Neural progenitor cell (in vitro differentiated cells): ENCODE results near the gene PLD6.

Source experiments
- EZH2 ChIP-seq: fragments of 200-600 bp; sonication (generic); IDR thresholded peaks from 2 replicates; pipeline ENCODE4 v1.6.1; 2017; ENCODE audit warnings: antibody characterized with exemption, mild to moderate bottlenecking, moderate library complexity
- EZH2phosphoT487 ChIP-seq: fragments of 200-600 bp; sonication (generic); IDR thresholded peaks from 2 replicates; pipeline ENCODE4 v1.6.1; 2017; ENCODE audit warnings: antibody characterized with exemption
- TF ChIP-seq, protein P1 (sequence below): fragments of 200-600 bp; sonication (generic); IDR thresholded peaks from 2 replicates; pipeline ENCODE4 v1.5.1; 2017; ENCODE audit warnings: antibody characterized with exemption, mild to moderate bottlenecking

DNA sequence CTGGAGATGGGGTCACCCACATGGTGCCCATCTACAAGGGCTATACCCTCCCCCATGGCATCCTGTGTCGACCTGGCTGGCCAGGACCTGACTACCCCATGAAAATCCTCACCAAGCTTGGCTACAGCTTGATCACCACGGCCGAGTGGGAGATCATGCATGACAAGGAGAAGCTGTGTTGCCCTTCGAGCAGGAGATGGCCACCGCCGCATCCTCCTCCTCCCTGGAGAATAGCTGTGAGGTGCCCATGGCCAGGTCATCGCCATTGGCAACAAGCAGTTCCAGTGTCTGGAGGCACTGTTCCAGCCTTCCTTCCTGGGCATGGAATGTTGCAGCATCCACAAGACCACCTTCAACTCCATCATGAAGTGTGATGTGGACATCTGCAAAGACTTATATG, 36.1 kb upstream of the PLD6 start:
- TF ChIP-seq, protein P1, sequence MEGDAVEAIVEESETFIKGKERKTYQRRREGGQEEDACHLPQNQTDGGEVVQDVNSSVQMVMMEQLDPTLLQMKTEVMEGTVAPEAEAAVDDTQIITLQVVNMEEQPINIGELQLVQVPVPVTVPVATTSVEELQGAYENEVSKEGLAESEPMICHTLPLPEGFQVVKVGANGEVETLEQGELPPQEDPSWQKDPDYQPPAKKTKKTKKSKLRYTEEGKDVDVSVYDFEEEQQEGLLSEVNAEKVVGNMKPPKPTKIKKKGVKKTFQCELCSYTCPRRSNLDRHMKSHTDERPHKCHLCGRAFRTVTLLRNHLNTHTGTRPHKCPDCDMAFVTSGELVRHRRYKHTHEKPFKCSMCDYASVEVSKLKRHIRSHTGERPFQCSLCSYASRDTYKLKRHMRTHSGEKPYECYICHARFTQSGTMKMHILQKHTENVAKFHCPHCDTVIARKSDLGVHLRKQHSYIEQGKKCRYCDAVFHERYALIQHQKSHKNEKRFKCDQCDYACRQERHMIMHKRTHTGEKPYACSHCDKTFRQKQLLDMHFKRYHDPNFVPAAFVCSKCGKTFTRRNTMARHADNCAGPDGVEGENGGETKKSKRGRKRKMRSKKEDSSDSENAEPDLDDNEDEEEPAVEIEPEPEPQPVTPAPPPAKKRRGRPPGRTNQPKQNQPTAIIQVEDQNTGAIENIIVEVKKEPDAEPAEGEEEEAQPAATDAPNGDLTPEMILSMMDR, result no peak
- TF ChIP-seq EZH2 (no peak), EZH2phosphoT487 (no peak)
